ENCODE measurements around the gene FAP.

Gene FAP

GRCh38 chr2:162126111-162126519 is 117.1 kb downstream of the FAP start:
- no peak for TF ChIP-seq CTCF (IDR thresholded peaks at IDR 0.05; ENCODE audit: low read depth, low read length)
- H3K4me3 ChIP-seq (ENCODE audit: low read depth, low read length): no peak overlapping the region
- H3K27me3 ChIP-seq (ENCODE audit: insufficient read depth, low read depth, severe bottlenecking): no peaks in the 10 kb centered on the region
- no peaks in the 10 kb centered on the region for H3K9me3 ChIP-seq (ENCODE audit: severe bottlenecking)
- no peaks in the 10 kb centered on the region for H3K36me3 ChIP-seq
- no peak for DNase-seq
- no peak overlapping the region for H3K27ac ChIP-seq

- H3K36me3 ChIP-seq: no peaks in the 10 kb centered on the region
- H3K27ac ChIP-seq: no peak overlapping the region
- no peak for DNase-seq
- no peaks in the 10 kb centered on the region for H3K27me3 ChIP-seq (ENCODE audit: insufficient read depth, low read depth, severe bottlenecking)
- no peak overlapping the region for H3K4me3 ChIP-seq (ENCODE audit: low read depth, low read length)
- H3K9me3 ChIP-seq (ENCODE audit: severe bottlenecking): no peaks in the 10 kb centered on the region
- TF ChIP-seq CTCF (IDR thresholded peaks at IDR 0.05; ENCODE audit: low read depth, low read length): no peak
Observed at GRCh38 chr2:162125138-162125537, 118.1 kb downstream of the FAP start.

- Histone ChIP-seq H3K4me3 (ENCODE audit: low read depth, low read length) (no peak overlapping the region), H3K27me3 (ENCODE audit: insufficient read depth, low read depth, severe bottlenecking) (no peaks in the 10 kb centered on the region), H3K36me3 (no peaks in the 10 kb centered on the region), H3K27ac (no peak overlapping the region), H3K9me3 (ENCODE audit: severe bottlenecking) (no peaks in the 10 kb centered on the region)
- TF ChIP-seq CTCF (IDR thresholded peaks at IDR 0.05; ENCODE audit: low read depth, low read length): no peak
- no peak for DNase-seq
Observed at GRCh38 chr2:162123806-162124758, 119.2 kb downstream of the FAP start.
